Neural cell (in vitro differentiated cells): Measurements from ENCODE around the gene FOXD3. TPM values are rescaled to one million over a fixed set of nuclear protein-coding genes. Genes with fewer than 3 reads are reported as not detected.

Source experiments
- H2AFZ ChIP-seq: fragments of 200-600, 300-800 bp; sonication (generic), shearing (Covaris generic); 2 replicates; pipeline ENCODE4 v1.6.0; 2014; ENCODE audit warnings: low read depth, mild to moderate bottlenecking, antibody characterized with exemption, low read length, moderate library complexity
- H3F3A ChIP-seq: fragments of 200-600 bp; shearing (Covaris generic); 2 replicates; pipeline ENCODE4 v1.6.1; 2016; ENCODE audit warnings: mild to moderate bottlenecking, moderate library complexity, mixed read lengths, antibody characterized with exemption, low read length; ENCODE audit not compliant: insufficient read depth, poor library complexity, severe bottlenecking
- H3K27ac ChIP-seq: fragments of 200-600, 300-800 bp; sonication (generic), shearing (Covaris generic); 2 replicates; pipeline ENCODE4 v1.5.1; 2014; ENCODE audit warnings: mild to moderate bottlenecking, low read length, moderate library complexity
- H3K27me3 ChIP-seq: fragments of 300-800, 200-600 bp; sonication (generic), shearing (Covaris generic); 2 replicates; pipeline ENCODE4 v1.6.0; 2014; ENCODE audit warnings: mild to moderate bottlenecking, low read depth, low read length, moderate library complexity; ENCODE audit not compliant: insufficient read depth
- H3K36me3 ChIP-seq: fragments of 300-800, 200-600 bp; sonication (generic), shearing (Covaris generic); 2 replicates; pipeline ENCODE4 v1.5.1; 2014; ENCODE audit warnings: mild to moderate bottlenecking, antibody characterized with exemption, low read length, moderate library complexity; ENCODE audit not compliant: insufficient read depth
- H3K4me2 ChIP-seq: fragments of 300-800, 200-600 bp; sonication (generic), shearing (Covaris generic); 2 replicates; pipeline ENCODE4 v1.6.0; 2014; ENCODE audit warnings: mild to moderate bottlenecking, low read length
- H3K4me3 ChIP-seq: fragments of 300-800, 200-600 bp; sonication (generic), shearing (Covaris generic); 2 replicates; pipeline ENCODE4 v1.5.1; 2014; ENCODE audit warnings: mild to moderate bottlenecking, low read length, moderate library complexity
- H3K79me2 ChIP-seq: fragments of 200-600 bp; shearing (Covaris generic); replicated peaks from 2 replicates; pipeline ENCODE4 v1.6.0; 2014; ENCODE audit warnings: mild to moderate bottlenecking, low read length, moderate library complexity; ENCODE audit not compliant: insufficient read depth
- H3K9ac ChIP-seq: fragments of 300-800, 200-600 bp; sonication (generic), shearing (Covaris generic); 2 replicates; pipeline ENCODE4 v1.6.1; 2016; ENCODE audit warnings: mild to moderate bottlenecking, low read length, mixed read lengths
- H3K9me2 ChIP-seq: fragments of 200-600 bp; shearing (Covaris generic); 2 replicates; pipeline ENCODE4 v1.6.1; 2016; ENCODE audit warnings: mild to moderate bottlenecking, low read length, mixed read lengths; ENCODE audit not compliant: insufficient read depth
- H3K9me3 ChIP-seq: fragments of 200-600, 300-800 bp; sonication (generic), shearing (Covaris generic); 2 replicates; pipeline ENCODE4 v1.6.1; 2016; ENCODE audit warnings: mild to moderate bottlenecking, mixed run types, low read length, moderate library complexity, mixed read lengths
- H4K20me1 ChIP-seq: fragments of 200-600 bp; shearing (Covaris generic); 2 replicates; pipeline ENCODE4 v1.6.1; 2016; ENCODE audit warnings: mild to moderate bottlenecking, mixed run types; ENCODE audit not compliant: insufficient read depth
- EP300 ChIP-seq: fragments of 450-650 bp; conservative IDR thresholded peaks from 2 replicates; pipeline ENCODE4 v1.6.1; 2014; ENCODE audit warnings: antibody characterized with exemption, mild to moderate bottlenecking, moderate library complexity; ENCODE audit not compliant: poor library complexity, severe bottlenecking
- EZH2 ChIP-seq: fragments of 200-600, 300-800 bp; shearing (Covaris generic), sonication (generic); IDR thresholded peaks from 2 replicates; pipeline ENCODE4 v1.6.1; 2014; ENCODE audit warnings: antibody characterized with exemption, low read length, borderline replicate concordance, mild to moderate bottlenecking; ENCODE audit not compliant: insufficient read depth, poor library complexity, severe bottlenecking
- MXI1 ChIP-seq: fragments of 450-650 bp; conservative IDR thresholded peaks from 2 replicates; pipeline ENCODE4 v1.6.1; 2014; ENCODE audit warnings: antibody characterized with exemption, mild to moderate bottlenecking; ENCODE audit not compliant: poor library complexity, severe bottlenecking
- POLR2AphosphoS5 ChIP-seq: IDR thresholded peaks from 2 replicates; pipeline ENCODE4 v1.6.1; 2012
- RAD21 ChIP-seq: fragments of 450-650 bp; conservative IDR thresholded peaks from 2 replicates; pipeline ENCODE4 v1.6.1; 2014; ENCODE audit warnings: antibody characterized with exemption, mild to moderate bottlenecking, moderate library complexity
- SMC3 ChIP-seq: fragments of 450-650 bp; conservative IDR thresholded peaks from 2 replicates; pipeline ENCODE4 v1.6.1; 2014; ENCODE audit warnings: antibody characterized with exemption, mild to moderate bottlenecking, moderate library complexity; ENCODE audit not compliant: poor library complexity
- TAF1 ChIP-seq: IDR thresholded peaks from 2 replicates; pipeline ENCODE4 v1.6.1; 2012; ENCODE audit warnings: low read depth
- polyA plus RNA-seq: library from polyadenylated mRNA; depleted of rRNA; stranded (reverse); fragments of >200 nt; gene quantifications from 2 replicates; pipeline ENCODE4 v1.2.3, GENCODE V29; 2014
- small RNA-seq, 3 experiments: library from RNA; depleted of rRNA; stranded (forward); fragments of <200 nt; gene quantifications; one replicate each; pipeline ENCODE3, GENCODE V24; 2012
- TF ChIP-seq, protein P1 (sequence below): IDR thresholded peaks from 2 replicates; pipeline ENCODE4 v1.6.1; 2012; ENCODE audit warnings: borderline replicate concordance
- TF ChIP-seq, protein P2 (sequence below): fragments of 450-650 bp; IDR thresholded peaks from 2 replicates; pipeline ENCODE4 v1.5.1; 2014; ENCODE audit warnings: antibody characterized with exemption, mild to moderate bottlenecking, moderate library complexity; ENCODE audit not compliant: poor library complexity, severe bottlenecking

Gene FOXD3
- polyA plus RNA-seq, 1 donor from 2014 or later, result not detected

DNA sequence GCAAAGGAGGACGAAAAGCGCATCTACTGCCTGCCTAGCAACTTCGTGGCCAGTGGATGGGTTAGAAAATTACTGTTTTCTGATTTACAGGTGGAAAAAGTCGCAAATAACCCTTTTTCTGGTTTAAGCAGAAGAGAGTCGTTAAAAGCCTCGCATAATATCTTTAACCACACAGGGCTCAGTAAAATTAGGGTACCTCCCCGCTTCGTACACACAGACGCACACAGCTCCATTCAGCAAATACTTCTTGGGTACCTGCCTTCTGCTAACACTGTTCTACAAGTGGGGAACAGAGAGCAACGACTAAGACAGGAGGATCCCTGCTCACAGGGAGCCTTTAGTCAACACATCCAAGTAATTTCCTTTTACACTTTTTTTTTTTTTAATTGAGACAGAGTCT lies 45.8 kb downstream of the FOXD3 start:
- peak overlapping the region; percentile 95 for H2AFZ ChIP-seq
- TF ChIP-seq EP300 (no peak), EZH2 (no peak), SMC3 (no peak), POLR2AphosphoS5 (no peak), MXI1 (no peak), RAD21 (no peak), TAF1 (no peak)
- TF ChIP-seq, protein P1, sequence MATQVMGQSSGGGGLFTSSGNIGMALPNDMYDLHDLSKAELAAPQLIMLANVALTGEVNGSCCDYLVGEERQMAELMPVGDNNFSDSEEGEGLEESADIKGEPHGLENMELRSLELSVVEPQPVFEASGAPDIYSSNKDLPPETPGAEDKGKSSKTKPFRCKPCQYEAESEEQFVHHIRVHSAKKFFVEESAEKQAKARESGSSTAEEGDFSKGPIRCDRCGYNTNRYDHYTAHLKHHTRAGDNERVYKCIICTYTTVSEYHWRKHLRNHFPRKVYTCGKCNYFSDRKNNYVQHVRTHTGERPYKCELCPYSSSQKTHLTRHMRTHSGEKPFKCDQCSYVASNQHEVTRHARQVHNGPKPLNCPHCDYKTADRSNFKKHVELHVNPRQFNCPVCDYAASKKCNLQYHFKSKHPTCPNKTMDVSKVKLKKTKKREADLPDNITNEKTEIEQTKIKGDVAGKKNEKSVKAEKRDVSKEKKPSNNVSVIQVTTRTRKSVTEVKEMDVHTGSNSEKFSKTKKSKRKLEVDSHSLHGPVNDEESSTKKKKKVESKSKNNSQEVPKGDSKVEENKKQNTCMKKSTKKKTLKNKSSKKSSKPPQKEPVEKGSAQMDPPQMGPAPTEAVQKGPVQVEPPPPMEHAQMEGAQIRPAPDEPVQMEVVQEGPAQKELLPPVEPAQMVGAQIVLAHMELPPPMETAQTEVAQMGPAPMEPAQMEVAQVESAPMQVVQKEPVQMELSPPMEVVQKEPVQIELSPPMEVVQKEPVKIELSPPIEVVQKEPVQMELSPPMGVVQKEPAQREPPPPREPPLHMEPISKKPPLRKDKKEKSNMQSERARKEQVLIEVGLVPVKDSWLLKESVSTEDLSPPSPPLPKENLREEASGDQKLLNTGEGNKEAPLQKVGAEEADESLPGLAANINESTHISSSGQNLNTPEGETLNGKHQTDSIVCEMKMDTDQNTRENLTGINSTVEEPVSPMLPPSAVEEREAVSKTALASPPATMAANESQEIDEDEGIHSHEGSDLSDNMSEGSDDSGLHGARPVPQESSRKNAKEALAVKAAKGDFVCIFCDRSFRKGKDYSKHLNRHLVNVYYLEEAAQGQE, result no peak
- TF ChIP-seq, protein P2, sequence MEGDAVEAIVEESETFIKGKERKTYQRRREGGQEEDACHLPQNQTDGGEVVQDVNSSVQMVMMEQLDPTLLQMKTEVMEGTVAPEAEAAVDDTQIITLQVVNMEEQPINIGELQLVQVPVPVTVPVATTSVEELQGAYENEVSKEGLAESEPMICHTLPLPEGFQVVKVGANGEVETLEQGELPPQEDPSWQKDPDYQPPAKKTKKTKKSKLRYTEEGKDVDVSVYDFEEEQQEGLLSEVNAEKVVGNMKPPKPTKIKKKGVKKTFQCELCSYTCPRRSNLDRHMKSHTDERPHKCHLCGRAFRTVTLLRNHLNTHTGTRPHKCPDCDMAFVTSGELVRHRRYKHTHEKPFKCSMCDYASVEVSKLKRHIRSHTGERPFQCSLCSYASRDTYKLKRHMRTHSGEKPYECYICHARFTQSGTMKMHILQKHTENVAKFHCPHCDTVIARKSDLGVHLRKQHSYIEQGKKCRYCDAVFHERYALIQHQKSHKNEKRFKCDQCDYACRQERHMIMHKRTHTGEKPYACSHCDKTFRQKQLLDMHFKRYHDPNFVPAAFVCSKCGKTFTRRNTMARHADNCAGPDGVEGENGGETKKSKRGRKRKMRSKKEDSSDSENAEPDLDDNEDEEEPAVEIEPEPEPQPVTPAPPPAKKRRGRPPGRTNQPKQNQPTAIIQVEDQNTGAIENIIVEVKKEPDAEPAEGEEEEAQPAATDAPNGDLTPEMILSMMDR, result no peak
- H3F3A ChIP-seq, result no peaks in the 10 kb centered on the region
- H4K20me1 ChIP-seq, result no peaks in the 10 kb centered on the region
- H3K9me2 ChIP-seq, result no peaks in the 10 kb centered on the region
- H3K4me2 ChIP-seq, result peak overlapping the region; percentile 63
- H3K79me2 ChIP-seq, result no peaks in the 10 kb centered on the region
- peak overlapping the region; percentile 83 for H3K9ac ChIP-seq
- no peaks in the 10 kb centered on the region for H3K36me3 ChIP-seq
- H3K9me3 ChIP-seq, result no peaks in the 10 kb centered on the region
- H3K27ac ChIP-seq, result peak overlapping the region; percentile 52
- H3K4me3 ChIP-seq, result peak overlapping the region; percentile 98
- H3K27me3 ChIP-seq, result no peaks in the 10 kb centered on the region

Small RNA genes within 50 kb of the gene (small RNA-seq; reads per million reads assigned to genes)
- gene MIR6068 (0 reads per million in 3 experiments), gene RF00019 (0 to 1.2 (median 0) reads per million in 3 experiments)

Other genes with a start within 250 kb of the FOXD3 start
- 31.3 and 46.8 TPM in 2 replicates for gene ALG6, start 45.1 kb downstream of the FOXD3 start, polyA plus RNA-seq
- 24.8 and 29.0 TPM in 2 replicates for gene ITGB3BP, start 200.7 kb downstream of the FOXD3 start, polyA plus RNA-seq
- gene EFCAB7, start 201.0 kb downstream of the FOXD3 start, polyA plus RNA-seq, result 62.9 and 72.9 TPM in 2 replicates